HG03442 (cell line): ENCODE results near the gene MTMR3.

ENCODE experiments used
- ATAC-seq: cut with Tn5 transposase; IDR thresholded peaks from one replicate; pipeline ENCODE4 v1.9.1; 2021; ENCODE audit warnings: mild to moderate bottlenecking, moderate library complexity; ENCODE audit not compliant: unreplicated experiment

Gene MTMR3

DNA sequence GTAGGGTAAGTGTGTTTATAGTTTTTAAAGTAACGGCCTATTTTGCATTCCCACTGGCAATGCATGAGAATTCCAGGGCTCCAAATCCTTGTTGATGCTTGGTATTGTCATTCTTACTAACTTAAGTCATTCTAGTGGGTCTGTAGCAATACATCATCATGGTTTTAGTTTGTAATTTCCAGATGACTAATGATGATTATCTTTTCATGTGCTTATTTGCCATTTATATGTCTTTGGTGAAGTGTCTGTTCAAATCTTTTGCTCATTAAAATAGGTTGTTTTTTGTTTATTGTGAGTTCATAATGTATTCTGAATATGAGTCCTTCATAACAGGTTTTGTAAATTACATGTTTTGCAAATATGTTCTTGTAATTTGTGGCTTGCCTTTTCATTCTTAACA lies 31.2 kb downstream of the MTMR3 start:
- no peak for ATAC-seq

DNA sequence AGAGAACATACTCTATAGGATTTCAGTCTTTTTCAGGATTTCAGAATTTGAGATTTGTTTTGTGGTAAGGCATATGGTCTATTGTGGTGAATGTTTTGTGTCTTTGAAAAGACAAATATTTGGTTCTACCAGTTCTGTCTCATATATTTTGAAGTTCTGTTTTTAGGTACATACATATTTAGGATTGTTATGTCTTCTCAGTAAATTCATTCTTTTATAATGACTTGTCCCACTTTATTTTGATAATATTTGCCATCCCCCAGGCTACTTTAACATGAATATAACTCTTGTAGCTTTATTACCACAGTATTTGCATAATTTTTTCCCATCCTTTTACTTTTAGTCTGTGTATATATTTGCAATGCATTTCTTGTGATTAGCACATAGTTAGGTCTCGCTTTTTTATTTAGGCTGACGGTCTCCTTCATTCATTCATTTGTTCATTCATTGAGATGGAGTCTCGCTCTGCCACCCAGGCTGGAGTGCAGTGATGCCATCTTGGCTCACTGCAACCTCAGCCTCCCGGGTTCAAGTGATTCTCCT lies 32.1 kb downstream of the MTMR3 start:
- ATAC-seq = no peak

DNA sequence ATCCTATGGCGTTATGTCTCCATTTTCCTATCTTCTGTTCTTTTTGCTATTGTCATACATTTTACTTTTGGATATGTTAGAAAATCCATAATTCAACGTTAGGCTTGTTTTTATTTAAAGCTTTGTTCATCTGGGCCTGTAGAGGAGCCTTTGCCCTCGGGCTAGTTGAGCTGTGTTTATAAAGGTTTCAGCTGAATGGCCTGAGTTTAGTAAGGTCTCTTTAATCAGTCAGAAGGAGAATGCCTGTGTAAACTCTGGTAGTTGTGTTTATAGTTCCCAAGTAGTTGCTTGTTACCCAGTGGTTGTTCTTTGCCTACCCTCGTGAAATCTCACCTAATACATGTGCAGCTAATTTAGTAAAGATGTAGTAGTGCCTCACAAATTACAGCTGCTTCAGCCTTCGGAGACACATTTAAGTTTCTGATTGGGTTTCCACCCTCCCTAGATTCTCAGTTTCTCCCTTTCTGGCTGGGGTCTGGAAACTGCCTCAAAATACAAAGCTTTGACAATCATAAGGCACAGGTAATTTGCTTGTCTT lies 33.1 kb downstream of the MTMR3 start:
- no peak for ATAC-seq

DNA sequence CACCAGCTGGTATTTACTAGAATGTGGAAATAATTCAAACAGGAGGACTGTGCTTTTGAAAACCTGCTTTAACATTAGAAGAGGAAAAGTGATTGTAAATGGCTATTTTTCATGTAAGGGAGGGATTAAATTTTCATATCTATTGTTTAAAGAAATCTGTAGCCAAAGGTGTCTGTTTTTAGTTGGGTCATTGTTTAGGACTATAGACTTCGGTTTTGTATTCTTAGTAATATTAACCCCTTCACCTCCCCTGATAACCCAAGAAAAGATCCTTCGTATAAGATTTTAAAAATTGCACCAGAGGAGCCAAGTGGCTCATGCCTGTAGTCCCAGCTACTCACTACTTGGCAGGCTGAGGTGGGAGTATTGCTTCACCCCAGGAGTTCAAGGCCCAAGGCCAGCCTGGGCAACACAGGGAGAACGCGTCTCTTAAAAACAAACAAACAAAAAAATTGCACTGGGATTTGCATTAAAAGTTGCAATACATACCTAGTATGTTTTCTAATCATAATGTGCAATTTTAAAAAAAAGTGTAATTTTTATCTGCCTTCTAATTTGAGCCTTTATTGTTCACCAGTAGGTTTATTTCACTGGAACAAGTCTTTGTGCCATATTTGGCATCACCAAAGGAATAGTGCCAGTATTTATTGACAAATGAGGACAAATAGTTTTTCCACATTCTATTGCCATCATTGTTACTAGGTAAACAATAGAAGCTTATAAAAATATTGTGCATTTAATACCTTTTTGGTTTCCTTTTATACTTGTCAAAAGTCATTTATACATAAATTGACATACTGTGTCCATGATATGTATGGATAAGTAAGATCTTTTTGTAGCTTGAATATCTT lies 34.3 kb downstream of the MTMR3 start:
- ATAC-seq = no peak

DNA sequence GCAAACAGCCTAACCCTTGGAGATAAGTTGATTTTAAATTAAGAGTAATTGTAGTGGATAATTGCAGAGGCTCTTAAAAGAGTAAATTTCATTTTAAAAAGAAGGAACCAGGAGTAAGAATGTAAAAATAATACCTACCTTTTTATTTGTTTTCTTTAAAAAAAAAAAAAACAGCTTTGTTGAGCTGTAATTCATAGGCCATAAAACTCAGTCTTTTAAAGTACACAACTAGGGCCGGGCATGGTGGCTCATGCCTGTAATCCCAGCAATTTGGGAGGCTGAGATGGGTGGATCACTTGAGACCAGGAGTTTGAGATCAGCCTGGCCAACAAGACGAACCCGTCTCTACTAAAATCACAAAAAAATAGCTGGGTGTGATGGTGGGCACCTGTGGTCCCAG lies 42.4 kb downstream of the MTMR3 start:
- no peak for ATAC-seq

DNA sequence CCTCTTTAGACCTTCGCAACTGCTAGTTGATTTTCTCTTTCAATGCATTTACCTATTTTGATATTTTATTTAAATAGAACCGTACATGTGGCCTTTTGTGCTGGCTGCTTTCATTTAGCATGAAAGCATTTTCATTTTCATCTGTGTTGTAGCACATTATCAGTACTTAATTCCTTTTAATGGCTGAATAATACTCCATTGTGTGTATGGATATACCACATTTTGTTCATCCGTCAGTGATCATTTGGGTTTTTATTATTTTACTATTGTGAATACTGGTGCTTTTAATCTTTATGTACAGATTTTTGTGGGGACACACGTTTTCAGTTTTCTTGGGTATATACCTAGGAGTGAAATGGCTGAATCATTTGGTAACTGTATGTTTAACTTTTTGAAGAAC lies 43.1 kb downstream of the MTMR3 start:
- ATAC-seq = no peak

DNA sequence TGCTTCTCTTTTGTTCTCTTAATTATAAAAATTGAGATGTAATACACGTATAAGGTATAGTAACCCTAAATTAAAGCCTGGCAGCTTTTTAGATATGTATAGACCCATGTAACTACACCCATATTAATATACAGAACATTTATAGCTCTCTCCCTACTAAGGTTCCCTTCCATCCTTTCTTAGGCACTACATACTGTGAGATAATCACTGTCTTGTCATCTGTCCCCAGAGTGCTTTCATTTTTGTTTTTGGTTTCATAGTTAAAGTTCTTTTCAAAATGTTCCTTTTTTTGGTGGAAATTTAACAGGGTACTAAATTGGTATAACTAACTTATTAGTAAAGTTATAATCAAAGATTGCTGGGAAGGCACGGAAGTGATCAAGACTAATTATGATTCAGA lies 49.2 kb downstream of the MTMR3 start:
- ATAC-seq = no peak

DNA sequence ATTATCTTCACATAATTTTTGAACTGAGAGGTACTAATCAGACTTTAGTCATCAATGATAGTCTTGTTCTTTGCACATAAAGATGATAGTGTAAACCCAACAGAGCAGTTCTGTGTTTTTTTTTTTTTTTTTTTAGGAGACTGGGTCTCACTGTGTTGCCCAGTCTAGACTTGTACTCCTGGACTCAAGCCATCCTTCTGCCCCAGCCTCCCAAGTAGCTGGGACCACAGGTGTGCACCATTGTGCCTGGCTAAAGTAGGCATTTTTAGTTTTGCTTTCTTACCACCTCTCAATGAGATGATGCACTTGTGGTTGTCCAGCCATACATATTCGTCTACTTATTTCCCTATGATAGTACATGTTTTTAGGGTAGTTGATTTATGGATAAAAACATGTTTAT lies 50.6 kb downstream of the MTMR3 start:
- no peak for ATAC-seq

DNA sequence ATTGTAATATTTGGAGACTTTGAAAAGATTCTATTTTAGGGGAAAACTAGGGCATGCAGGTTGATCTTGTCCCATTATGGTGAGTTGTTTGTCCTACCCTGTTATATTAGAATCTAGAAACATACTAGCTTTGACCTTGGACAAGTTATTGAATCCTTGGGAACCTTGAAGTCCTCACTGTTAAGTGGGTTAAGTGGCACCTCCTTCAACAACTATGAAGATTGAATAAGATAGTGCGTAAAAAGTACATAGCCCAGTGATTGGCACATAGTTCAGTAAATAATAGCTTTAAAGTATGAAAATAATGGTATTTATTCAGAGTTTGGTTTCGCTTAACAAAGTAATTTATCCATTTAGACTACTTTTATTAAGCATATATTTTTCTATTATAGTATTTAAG lies 51.6 kb downstream of the MTMR3 start:
- ATAC-seq = no peak

DNA sequence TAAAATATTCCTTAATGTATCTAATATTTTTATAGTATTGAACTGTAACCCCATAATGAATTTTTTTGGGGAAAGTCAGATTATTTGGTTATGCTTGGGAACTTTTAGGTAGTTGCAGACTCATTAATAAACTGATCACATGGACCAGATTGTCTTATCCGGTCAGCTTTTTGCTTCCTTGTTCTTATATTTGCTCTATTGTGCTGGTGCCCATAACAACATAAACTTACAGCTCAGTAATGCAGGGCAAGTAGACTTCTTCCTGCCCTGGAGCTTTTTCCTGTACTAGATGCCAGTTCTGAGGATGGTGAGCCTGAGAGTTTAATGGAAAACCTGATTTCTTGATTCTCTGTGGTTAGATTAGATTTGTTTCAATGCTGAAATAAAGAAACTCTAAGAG lies 53.2 kb downstream of the MTMR3 start:
- ATAC-seq = no peak

DNA sequence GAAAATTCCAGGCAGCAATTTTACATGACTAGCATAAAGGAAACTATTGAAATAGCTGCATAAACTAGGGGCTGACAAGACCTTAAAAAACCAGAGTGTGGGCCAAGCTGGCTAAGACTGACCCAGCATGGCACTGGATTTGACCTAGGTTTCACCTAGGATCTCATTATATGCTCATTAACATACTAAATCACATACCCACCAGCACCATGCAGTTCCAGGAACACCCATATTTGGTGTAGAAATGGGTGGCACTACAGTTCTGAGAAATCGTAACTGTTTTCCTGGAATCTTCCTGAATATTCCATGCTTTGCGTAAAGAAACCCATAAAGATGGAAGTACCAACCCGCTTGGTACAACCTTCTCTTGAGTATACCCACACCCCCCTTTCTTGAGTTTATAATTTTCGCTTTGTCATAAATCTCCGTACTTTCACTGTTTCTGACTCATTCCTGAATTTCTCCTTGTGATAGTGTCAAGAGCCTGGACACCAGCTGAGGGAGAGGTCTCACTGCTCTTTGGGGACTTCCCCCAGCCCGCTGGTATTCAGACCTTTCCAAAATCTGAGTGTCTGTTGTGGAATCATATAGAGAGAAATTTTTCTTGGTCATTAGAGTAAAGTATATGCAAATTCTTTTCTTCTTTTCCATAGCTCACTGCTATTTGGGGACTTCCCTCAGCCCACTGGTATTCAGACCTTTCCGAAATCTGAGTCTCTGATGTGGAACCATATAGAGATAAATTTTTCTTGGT lies 55.1 kb downstream of the MTMR3 start:
- no peak for ATAC-seq

DNA sequence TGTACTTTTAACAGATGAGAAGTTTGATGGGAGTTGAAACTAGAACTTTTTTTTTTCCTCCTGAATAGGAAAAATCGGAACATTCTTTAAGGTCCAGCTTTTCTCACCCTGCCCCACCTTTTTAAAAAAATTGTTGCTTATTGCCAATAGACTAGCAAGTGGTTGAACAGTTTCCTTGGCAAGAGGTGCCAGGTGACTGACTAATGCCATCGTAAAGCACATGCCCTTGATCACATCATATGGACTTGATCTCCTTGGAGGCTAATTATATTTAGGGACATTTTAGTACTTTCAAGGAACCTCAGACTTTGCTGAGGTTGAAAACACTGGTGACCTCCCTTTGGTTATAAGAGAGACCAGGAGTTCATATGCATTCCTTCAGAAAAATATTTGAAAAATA lies 57.6 kb downstream of the MTMR3 start:
- no peak for ATAC-seq

DNA sequence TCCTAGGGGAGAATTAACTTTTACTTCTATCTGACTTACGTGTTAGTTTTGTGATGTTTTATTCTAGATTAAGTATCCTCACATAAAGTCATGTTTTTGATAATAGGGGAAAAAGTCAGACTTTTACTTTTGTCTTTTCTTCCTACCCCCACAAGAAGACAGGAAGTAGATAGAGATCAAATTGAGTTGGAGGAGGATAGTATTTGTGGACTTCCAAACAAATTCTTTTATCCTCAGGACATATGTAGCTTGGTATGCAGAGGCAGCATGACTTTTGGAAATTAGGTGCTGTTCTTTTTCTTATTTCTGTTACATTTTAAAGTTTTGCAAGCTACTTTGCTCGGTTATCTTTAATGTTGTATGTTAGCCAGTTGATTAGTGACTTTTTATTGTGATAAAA lies 61.4 kb downstream of the MTMR3 start:
- no peak for ATAC-seq

DNA sequence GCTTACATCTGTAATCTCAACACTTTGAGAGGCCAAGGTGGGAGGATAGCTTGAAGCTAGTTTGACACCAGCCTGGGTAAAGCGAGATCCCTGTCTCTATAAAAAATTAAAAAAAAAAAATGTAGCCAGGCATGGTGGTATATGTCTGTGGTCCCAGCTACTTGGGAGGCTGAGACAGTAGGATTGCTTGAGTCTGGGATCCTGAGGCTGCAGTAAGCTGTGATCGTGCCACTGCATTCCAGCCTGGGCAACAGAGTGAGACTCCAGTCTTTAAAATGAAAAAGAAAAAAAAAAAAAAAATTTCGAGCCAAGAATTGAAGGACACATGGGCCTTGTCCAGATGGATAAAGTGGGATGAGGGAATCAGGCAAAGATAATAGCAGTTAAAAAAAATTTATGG lies 62.5 kb downstream of the MTMR3 start:
- no peak for ATAC-seq

DNA sequence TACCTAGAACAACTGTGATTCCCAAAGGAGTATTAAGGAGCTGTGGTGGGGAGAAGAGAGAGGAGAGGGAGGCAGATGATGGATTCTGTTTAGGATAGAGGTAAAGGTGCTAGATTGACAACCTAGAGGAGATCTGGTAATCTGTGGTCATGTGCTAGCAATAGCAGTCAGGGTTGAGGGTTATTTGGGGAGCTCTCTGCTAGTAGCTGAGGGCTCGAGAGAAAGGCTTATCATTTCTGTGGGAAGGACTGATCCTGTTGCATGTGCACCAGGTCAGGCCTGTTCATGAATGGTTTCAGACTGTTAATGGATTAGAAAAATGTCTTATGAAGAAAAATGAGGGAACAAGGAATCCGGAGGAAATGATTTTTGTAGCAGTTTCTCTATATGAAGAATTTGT lies 63.2 kb downstream of the MTMR3 start:
- ATAC-seq = no peak

DNA sequence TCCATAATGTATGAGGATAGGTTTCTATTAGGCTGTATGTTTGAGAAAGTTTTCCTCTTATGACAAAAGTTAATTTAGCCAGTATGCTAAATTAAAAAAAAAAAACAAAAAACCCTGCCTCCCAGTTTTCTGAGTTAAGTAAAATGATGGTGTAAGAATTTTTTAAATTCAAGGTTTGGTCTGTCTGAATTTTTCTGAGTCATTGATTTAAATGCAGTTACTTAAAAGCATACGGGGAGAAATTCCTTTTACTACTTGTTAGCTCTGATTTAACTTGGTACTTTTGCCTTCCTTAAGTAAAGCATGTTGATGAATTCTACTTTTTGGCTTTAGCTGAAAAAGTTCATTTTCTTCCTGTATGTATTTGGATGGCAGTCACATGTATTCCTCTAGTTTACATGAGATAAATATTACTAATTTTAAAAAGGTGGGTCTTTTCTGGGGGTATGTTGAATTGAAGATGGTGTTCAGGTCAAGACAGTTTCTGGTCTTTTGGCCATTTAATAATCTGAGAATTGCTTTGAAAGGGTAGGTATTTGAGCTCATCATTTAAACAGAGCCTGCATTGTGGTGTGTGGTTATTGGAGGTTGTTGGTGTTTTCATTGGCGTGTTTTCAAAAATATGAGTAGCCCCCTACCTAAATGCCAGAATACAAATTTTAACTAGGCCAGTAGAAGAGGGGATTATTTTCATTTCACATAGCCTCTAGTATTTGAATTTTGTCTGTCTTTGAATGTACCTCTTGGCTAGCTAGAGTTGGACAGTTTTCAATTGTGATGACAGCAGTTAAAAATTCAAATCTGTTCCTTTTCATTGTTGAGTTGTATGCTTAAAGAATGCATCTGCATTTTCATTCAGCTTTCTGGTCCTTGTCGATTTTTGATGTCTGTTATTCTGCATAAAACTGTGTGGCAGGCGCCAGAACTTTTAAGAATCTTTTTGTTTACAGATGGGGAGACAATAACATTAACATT lies 64.7 kb downstream of the MTMR3 start:
- ATAC-seq = no peak

DNA sequence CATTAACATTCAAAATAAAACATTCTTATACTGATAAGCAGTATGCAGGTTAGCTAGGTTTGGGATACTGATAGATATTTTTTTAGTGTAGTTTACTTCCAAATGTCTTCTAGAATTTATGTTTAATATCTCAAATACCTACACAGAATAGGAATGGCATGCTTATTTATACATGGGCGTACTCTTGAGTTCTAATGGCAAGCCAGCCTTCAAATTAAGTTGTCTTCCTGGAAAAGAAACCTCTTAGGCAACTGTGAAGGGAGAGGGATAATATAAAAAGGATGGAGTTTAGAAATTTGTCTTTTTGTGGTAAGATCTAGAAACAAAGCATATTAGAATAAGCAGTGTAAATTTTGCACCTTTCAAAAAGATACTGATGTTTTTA lies 65.4 kb downstream of the MTMR3 start:
- ATAC-seq = no peak

DNA sequence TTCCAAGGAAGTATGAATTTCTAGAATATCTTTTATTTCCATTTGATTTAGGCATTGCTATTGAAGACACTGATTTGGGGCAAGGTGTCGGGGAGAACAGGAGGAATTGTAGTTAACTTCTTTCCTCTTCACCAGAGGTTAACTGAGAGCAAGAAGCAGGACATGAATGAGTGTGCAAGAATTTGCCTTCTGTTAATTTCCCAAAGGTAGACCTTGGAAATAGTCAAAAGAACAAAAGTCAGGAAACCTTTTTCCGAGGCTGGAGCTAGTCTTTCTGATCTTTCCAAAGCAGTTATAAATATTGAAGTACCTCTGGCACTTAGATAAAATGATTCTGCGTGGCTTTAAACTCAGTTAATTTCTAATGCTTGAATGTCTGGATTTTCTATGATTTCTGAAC lies 66.9 kb downstream of the MTMR3 start:
- no peak for ATAC-seq

DNA sequence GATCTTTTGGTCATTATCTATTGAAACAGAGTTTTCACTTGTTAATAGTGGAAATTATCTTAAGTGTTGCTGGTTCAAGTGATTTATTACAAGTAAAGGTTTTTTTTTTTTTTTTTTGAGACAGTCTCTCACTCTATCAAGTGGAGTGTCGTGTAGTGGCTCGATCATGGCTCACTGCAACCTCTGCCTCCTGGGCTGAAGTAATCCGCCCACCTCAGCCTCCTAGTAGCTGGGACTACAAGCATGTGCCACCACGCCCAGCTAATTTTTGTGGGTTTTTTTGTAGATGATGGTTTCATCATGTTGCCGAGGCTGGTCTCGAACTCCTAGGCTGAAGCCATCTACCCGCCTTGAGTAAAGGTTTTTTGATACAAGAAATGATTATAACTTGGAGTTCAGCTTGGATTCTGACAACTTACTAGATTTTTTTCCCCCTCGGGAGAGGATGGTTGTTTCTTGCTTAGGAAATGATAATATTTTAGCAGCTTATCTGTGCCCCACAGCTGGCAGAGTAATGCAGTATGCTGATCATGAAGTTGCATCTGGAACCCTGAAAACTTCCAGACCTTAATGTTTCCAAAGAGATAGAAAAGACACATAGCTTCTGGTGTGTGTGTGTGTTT lies 68.9 kb downstream of the MTMR3 start:
- ATAC-seq = no peak

DNA sequence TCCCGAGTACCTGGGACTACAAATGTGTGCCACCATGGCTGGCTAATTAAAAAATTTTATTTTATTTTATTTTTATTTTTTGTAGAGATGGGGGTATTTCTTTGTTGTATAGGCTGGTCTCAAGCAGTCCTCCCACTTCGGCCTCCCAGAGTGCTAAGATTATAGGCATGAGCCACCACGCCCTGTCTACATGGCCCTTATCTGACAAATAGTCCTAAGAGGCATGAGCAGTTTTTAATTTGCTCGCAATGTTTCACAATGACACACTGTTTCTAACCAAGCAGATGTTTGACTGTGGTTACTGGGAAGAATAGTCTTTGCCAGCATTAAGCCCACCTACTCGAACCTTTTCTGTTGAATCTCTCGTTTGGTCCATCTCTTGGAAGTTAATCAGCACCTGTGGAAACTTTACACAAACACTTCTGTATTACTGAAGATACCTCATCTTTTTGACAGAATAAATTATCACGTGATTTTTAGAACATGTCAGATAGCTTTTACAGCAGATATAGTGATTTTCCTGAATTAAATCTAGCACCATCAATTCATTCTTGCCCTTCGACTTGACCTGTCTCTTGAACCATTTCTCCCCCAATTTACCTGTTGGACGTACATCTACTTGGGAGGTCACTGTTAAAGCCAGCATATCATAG lies 71.4 kb downstream of the MTMR3 start:
- no peak for ATAC-seq
